SK-N-SH (cell line): ENCODE results near the gene KRT74. TPM values are rescaled to one million over a fixed set of nuclear protein-coding genes. Genes with fewer than 3 reads are reported as not detected.

Experiments used
- CTCF ChIA-PET: fragments of 300-600, 350-600 bp; formaldehyde crosslinking; extraction: SDS; loops from one replicate; lab custom pipeline; 2021; lab: Yijun Ruan, JAX
- POLR2A ChIA-PET: fragments of 350-600 bp; sonication (Branson Sonifier 250); formaldehyde crosslinking; extraction: SDS; loops from one replicate; lab custom pipeline; 2020; ENCODE audit warnings: antibody characterized with exemption, inconsistent platforms; lab: Yijun Ruan, JAX
- DNase-seq: peaks from one replicate; pipeline ENCODE4 v3.0.0; 2012
- H2AFZ ChIP-seq: fragments of 200-600 bp; sonication (generic); 2 replicates; pipeline ENCODE4 v1.8.1; 2016; ENCODE audit warnings: antibody characterized with exemption, mild to moderate bottlenecking, low read depth
- H3F3A ChIP-seq: fragments of 200-600 bp; sonication (generic); replicated peaks from 2 replicates; pipeline ENCODE3; 2016; ENCODE audit warnings: antibody characterized with exemption, mild to moderate bottlenecking; ENCODE audit not compliant: insufficient read depth
- H3K27ac ChIP-seq, 2 experiments: fragments of 200-500 bp in 1 of 2; fragments of 200-600 bp in 1 of 2; sonication (Bioruptor generic) in 1 of 2; sonication (generic), shearing (Covaris generic) in 1 of 2; 2 replicates each; pipeline versions ENCODE4 v1.5.1 to v1.6.1; 2014 to 2016; ENCODE audit warnings: low read depth in 2 of 2, inconsistent platforms in 1 of 2, low read length in 1 of 2, mild to moderate bottlenecking in 1 of 2, mixed read lengths in 1 of 2
- H3K27me3 ChIP-seq: fragments of 200-600 bp; sonication (generic), shearing (Covaris generic); 2 replicates; pipeline ENCODE4 v1.6.1; 2016; ENCODE audit warnings: mixed run types; ENCODE audit not compliant: insufficient read depth
- H3K36me3 ChIP-seq, 2 experiments: fragments of 200-500 bp in 1 of 2; fragments of 200-600 bp in 1 of 2; sonication (Bioruptor generic) in 1 of 2; sonication (generic) in 1 of 2; replicated peaks in 1 of 2; 2 replicates each; pipeline versions ENCODE3 to v1.5.1; 2014 to 2016; ENCODE audit warnings: low read length in 1 of 2, mild to moderate bottlenecking in 1 of 2; ENCODE audit not compliant: insufficient read depth in 2 of 2, control insufficient read depth in 1 of 2
- H3K4me1 ChIP-seq, 2 experiments: fragments of 200-500 bp in 1 of 2; fragments of 200-600 bp in 1 of 2; sonication (Bioruptor generic) in 1 of 2; sonication (generic), shearing (Covaris generic) in 1 of 2; 2 replicates each; pipeline versions ENCODE4 v1.5.1 to v1.6.1; 2014 to 2016; ENCODE audit warnings: low read depth in 1 of 2, low read length in 1 of 2, mixed run types in 1 of 2; ENCODE audit not compliant: insufficient read depth in 2 of 2, control insufficient read depth in 1 of 2
- H3K4me2 ChIP-seq: fragments of 200-600 bp; sonication (generic), shearing (Covaris generic); 2 replicates; pipeline ENCODE4 v1.6.1; 2017; ENCODE audit warnings: mixed run types
- H3K4me3 ChIP-seq, 2 experiments: fragments of 200-500 bp in 1 of 2; fragments of 200-600 bp in 1 of 2; sonication (Bioruptor generic) in 1 of 2; sonication (generic), shearing (Covaris generic) in 1 of 2; 2 replicates each; pipeline versions ENCODE4 v1.5.1 to v1.8.1; 2014 to 2016; ENCODE audit warnings: low read depth in 2 of 2, inconsistent platforms in 1 of 2, low read length in 1 of 2, mild to moderate bottlenecking in 1 of 2, mixed read lengths in 1 of 2, moderate library complexity in 1 of 2
- H3K79me2 ChIP-seq: fragments of 200-600 bp; sonication (generic); 2 replicates; pipeline ENCODE4 v1.8.1; 2017; ENCODE audit warnings: mild to moderate bottlenecking; ENCODE audit not compliant: insufficient read depth
- H3K9ac ChIP-seq: fragments of 200-600 bp; sonication (generic); 2 replicates; pipeline ENCODE4 v1.6.1; 2017; ENCODE audit warnings: mixed run types
- H3K9me2 ChIP-seq: fragments of 200-600 bp; sonication (generic); 2 replicates; pipeline ENCODE4 v1.6.1; 2017; ENCODE audit warnings: mixed run types
- H3K9me3 ChIP-seq: fragments of 200-600 bp; sonication (generic); 2 replicates; pipeline ENCODE4 v1.6.1; 2017; ENCODE audit warnings: mixed run types, mild to moderate bottlenecking, moderate library complexity
- H4K20me1 ChIP-seq: fragments of 200-600 bp; sonication (generic); 2 replicates; pipeline ENCODE4 v1.6.1; 2017; ENCODE audit warnings: mild to moderate bottlenecking, mixed run types; ENCODE audit not compliant: insufficient read depth
- EZH2phosphoT487 ChIP-seq: fragments of 200-600 bp; sonication (generic); IDR thresholded peaks from 2 replicates; pipeline ENCODE4 v1.6.1; 2017; ENCODE audit warnings: low read depth, mixed run types, mild to moderate bottlenecking, antibody characterized with exemption, moderate library complexity, borderline replicate concordance
- FOXM1 ChIP-seq: IDR thresholded peaks from 2 replicates; pipeline ENCODE4 v1.4.0; 2012; ENCODE audit warnings: low read depth, mild to moderate bottlenecking
- IRF3 ChIP-seq: fragments of 150-350 bp; IDR thresholded peaks from 2 replicates; pipeline ENCODE4 v1.6.1; 2016; ENCODE audit warnings: mild to moderate bottlenecking, low read depth, low read length
- MAX ChIP-seq: IDR thresholded peaks from 2 replicates; pipeline ENCODE4 v1.4.0; 2012; ENCODE audit warnings: low read depth
- MEF2A ChIP-seq: IDR thresholded peaks from 2 replicates; pipeline ENCODE4 v1.4.0; 2012; ENCODE audit warnings: low read depth, borderline replicate concordance
- MXI1 ChIP-seq: IDR thresholded peaks from 2 replicates; pipeline ENCODE4 v1.6.1; 2012; ENCODE audit warnings: mild to moderate bottlenecking, low read depth, low read length, improper control_type of control experiment
- POLR2AphosphoS5 ChIP-seq: IDR thresholded peaks from 2 replicates; pipeline ENCODE4 v1.6.1; 2012; ENCODE audit warnings: low read depth, low read length
- RCOR1 ChIP-seq: fragments of 150-350 bp; IDR thresholded peaks from 2 replicates; pipeline ENCODE4 v1.6.1; 2017; ENCODE audit warnings: antibody characterized with exemption, low read length
- REST ChIP-seq: IDR thresholded peaks from 2 replicates; pipeline ENCODE4 v1.6.1; 2012; ENCODE audit warnings: mild to moderate bottlenecking, low read depth, low read length, moderate library complexity
- SIN3A ChIP-seq: IDR thresholded peaks from 2 replicates; pipeline ENCODE4 v1.6.1; 2012; ENCODE audit warnings: low read depth, mild to moderate bottlenecking, low read length, moderate library complexity, borderline replicate concordance
- SMC3 ChIP-seq: IDR thresholded peaks from 2 replicates; pipeline ENCODE4 v1.6.1; 2012; ENCODE audit warnings: low read depth, low read length, improper control_type of control experiment
- TAF1 ChIP-seq: IDR thresholded peaks from 2 replicates; pipeline ENCODE4 v1.6.1; 2012; ENCODE audit warnings: low read depth, mild to moderate bottlenecking, low read length, moderate library complexity, borderline replicate concordance
- USF2 ChIP-seq: fragments of 150-350 bp; IDR thresholded peaks from 2 replicates; pipeline ENCODE4 v1.6.1; 2017; ENCODE audit warnings: antibody characterized with exemption, low read length, low read depth, borderline replicate concordance
- YY1 ChIP-seq: IDR thresholded peaks from 2 replicates; pipeline ENCODE4 v1.4.0; 2012; ENCODE audit warnings: low read depth, mild to moderate bottlenecking
- WGBS: methylation state at CpG from one replicate; pipeline ENCODE4 v1.1.6; 2017; ENCODE audit warnings: low lambda C conversion rate; 5-methylcytosine and 5-hydroxymethylcytosine counted together
- polyA plus RNA-seq, 3 experiments: library from polyadenylated mRNA; depleted of rRNA; stranded (reverse); fragments of >200 nt; gene quantifications; 2 replicates each; pipeline ENCODE4 v1.2.3, GENCODE V29; 2012

Gene KRT74
- polyA plus RNA-seq, 1 of the 3 experiments (the other 2 are of a cell fraction) = not detected

- H3K4me2 ChIP-seq = no peak overlapping the region
- ChIA-PET POLR2A (no interaction called here), CTCF (no interaction called here)
- H3K79me2 ChIP-seq = no peaks in the 10 kb centered on the region
- no peak overlapping the region for H3K4me3 ChIP-seq
- H3K9ac ChIP-seq = no peak overlapping the region
- no peaks in the 10 kb centered on the region for H3K9me2 ChIP-seq
- no peak overlapping the region for H2AFZ ChIP-seq
- no peaks in the 10 kb centered on the region for H3K4me1 ChIP-seq
- 42% methylated on average over 2 of the region's 2 CpGs for WGBS
- H3F3A ChIP-seq = no peaks in the 10 kb centered on the region
- peaks cover 40% of the 10 kb centered on the region for H3K27me3 ChIP-seq
- H3K36me3 ChIP-seq = no peaks in the 10 kb centered on the region
- DNase-seq = no peak
- no peaks in the 10 kb centered on the region for H4K20me1 ChIP-seq
- no peak overlapping the region for H3K27ac ChIP-seq
- TF ChIP-seq SIN3A = no peak
- TF ChIP-seq MEF2A = no peak
- no peaks in the 10 kb centered on the region for H3K9me3 ChIP-seq
Measured at GRCh38 chr12:52557476-52557875, 16.2 kb downstream of the KRT74 start.

GRCh38 chr12:52555577-52555976, 18.1 kb downstream of the KRT74 start:
- 20% methylated on average over 6 of the region's 6 CpGs for WGBS
- peaks cover 47% of the 10 kb centered on the region for H3K27me3 ChIP-seq

More at GRCh38 chr12:52555577-52555976, 18.1 kb downstream of the KRT74 start:
- H3K9me3 ChIP-seq = no peaks in the 10 kb centered on the region
- TF ChIP-seq MAX (no peak), REST (no peak), POLR2AphosphoS5 (no peak), FOXM1 (no peak), IRF3 (no peak), MXI1 (no peak), USF2 (no peak), SMC3 (no peak), YY1 (no peak), RCOR1 (no peak), EZH2phosphoT487 (no peak), TAF1 (no peak)
- ChIA-PET CTCF (interaction anchor here (0.8 kb wide), 1 partner anchor 59 kb away, joined by 3 read pairs; no protein-coding TSS in a partner anchor), POLR2A (no interaction called here)
- H3K27ac ChIP-seq = no peak overlapping the region
- no peak overlapping the region for H3K9ac ChIP-seq
- no peaks in the 10 kb centered on the region for H4K20me1 ChIP-seq
- H3K36me3 ChIP-seq = no peaks in the 10 kb centered on the region
- no peaks in the 10 kb centered on the region for H3K9me2 ChIP-seq
- no peaks in the 10 kb centered on the region for H3F3A ChIP-seq
- no peak overlapping the region for H2AFZ ChIP-seq
- H3K79me2 ChIP-seq = no peaks in the 10 kb centered on the region
- H3K4me3 ChIP-seq = no peak overlapping the region
- DNase-seq = no peak
- no peak overlapping the region for H3K4me2 ChIP-seq
- no peaks in the 10 kb centered on the region for H3K4me1 ChIP-seq
